ENCODE measurements around the gene SCARB1. TPM values are rescaled to one million over a fixed set of nuclear protein-coding genes. Genes with fewer than 3 reads are reported as not detected.

SCARB1 gene
- total and polyA plus RNA-seq, 2 of the 13 experiments (the other 11 are each of a cell fraction or from before 2014, with no cell fraction given): 63.4 to 160 TPM

- TF ChIP-seq, protein P1, sequence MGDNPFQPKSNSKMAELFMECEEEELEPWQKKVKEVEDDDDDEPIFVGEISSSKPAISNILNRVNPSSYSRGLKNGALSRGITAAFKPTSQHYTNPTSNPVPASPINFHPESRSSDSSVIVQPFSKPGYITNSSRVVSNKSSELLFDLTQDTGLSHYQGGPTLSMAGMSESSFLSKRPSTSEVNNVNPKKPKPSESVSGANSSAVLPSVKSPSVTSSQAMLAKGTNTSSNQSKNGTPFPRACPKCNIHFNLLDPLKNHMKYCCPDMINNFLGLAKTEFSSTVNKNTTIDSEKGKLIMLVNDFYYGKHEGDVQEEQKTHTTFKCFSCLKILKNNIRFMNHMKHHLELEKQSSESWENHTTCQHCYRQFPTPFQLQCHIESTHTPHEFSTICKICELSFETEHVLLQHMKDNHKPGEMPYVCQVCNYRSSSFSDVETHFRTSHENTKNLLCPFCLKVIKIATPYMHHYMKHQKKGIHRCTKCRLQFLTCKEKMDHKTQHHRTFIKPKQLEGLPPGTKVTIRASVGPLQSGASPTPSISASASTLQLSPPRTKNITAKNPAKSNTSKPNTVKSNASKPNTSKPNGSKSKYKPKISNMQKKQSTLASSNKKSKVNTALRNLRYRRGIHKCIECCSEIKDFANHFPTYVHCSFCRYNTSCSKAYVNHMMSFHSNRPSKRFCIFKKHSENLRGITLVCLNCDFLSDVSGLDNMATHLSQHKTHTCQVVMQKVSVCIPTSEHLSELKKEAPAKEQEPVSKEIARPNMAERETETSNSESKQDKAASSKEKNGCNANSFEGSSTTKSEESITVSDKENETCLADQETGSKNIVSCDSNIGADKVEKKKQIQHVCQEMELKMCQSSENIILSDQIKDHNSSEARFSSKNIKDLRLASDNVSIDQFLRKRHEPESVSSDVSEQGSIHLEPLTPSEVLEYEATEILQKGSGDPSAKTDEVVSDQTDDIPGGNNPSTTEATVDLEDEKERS (CRISPR knock-in tag; IDR thresholded peaks at IDR 0.05): no peak
- TF ChIP-seq BCL6 (CRISPR knock-in tag; IDR thresholded peaks at IDR 0.05): peak; percentile 75
- no peak for TF ChIP-seq FOXM1 (CRISPR knock-in tag; IDR thresholded peaks at IDR 0.05)
- no peak for TF ChIP-seq ZNF567 (CRISPR knock-in tag; IDR thresholded peaks at IDR 0.05; ENCODE audit: borderline replicate concordance)
- TF ChIP-seq TARDBP (CRISPR knock-in tag; IDR thresholded peaks at IDR 0.05): 0 out of 2 replicates have a peak, but pooled peaks have one; percentile 43
- TF ChIP-seq ZNF350 (CRISPR knock-in tag; IDR thresholded peaks at IDR 0.05; ENCODE audit: borderline replicate concordance, low read depth): no peak
- TF ChIP-seq RCOR2 (CRISPR knock-in tag; IDR thresholded peaks at IDR 0.05): no peak
- no peak for TF ChIP-seq ZNF460 (CRISPR knock-in tag; IDR thresholded peaks at IDR 0.05; ENCODE audit: borderline replicate concordance)
- no peak for TF ChIP-seq ZNF333 (CRISPR knock-in tag; IDR thresholded peaks at IDR 0.05; ENCODE audit: borderline replicate concordance)
- TF ChIP-seq NRL (CRISPR knock-in tag; IDR thresholded peaks at IDR 0.05; ENCODE audit: borderline replicate concordance): no peak
- no peak for TF ChIP-seq PHF20 (CRISPR knock-in tag; IDR thresholded peaks at IDR 0.05)
- TF ChIP-seq ZNF441 (CRISPR knock-in tag; IDR thresholded peaks at IDR 0.05; ENCODE audit: borderline replicate concordance): peak; percentile 68; the same call in 1 of the 2 replicates
- no peak for TF ChIP-seq ZFYVE20 (CRISPR knock-in tag; IDR thresholded peaks at IDR 0.05; ENCODE audit: borderline replicate concordance, low read depth)
- TF ChIP-seq ZNF577 (CRISPR knock-in tag; IDR thresholded peaks at IDR 0.05; ENCODE audit: borderline replicate concordance, low read depth): no peak
- TF ChIP-seq FOXK1 (CRISPR knock-in tag; IDR thresholded peaks at IDR 0.05; ENCODE audit: borderline replicate concordance, low read depth): peak; percentile 61; the same call in 1 of the 2 replicates
- no peak for TF ChIP-seq MEIS2 (CRISPR knock-in tag; IDR thresholded peaks at IDR 0.05)
- no peak for TF ChIP-seq BRD4 (CRISPR knock-in tag; IDR thresholded peaks at IDR 0.05)
- TF ChIP-seq TOE1 (CRISPR knock-in tag; IDR thresholded peaks at IDR 0.05): no peak
- no peak for TF ChIP-seq ZNF678 (CRISPR knock-in tag; IDR thresholded peaks at IDR 0.05)
- no peak for TF ChIP-seq MTF2 (CRISPR knock-in tag; IDR thresholded peaks at IDR 0.05; ENCODE audit: borderline replicate concordance)
- TF ChIP-seq HNF4A (CRISPR knock-in tag; IDR thresholded peaks at IDR 0.05): peak; percentile 41
- TF ChIP-seq KDM6A (CRISPR knock-in tag; IDR thresholded peaks at IDR 0.05; ENCODE audit: low read depth): no peak
- no peak for TF ChIP-seq HOXD1 (CRISPR knock-in tag; IDR thresholded peaks at IDR 0.05)
- TF ChIP-seq GATAD2A (CRISPR knock-in tag; IDR thresholded peaks at IDR 0.05): peak; percentile 55
- no peak for TF ChIP-seq ZGPAT (CRISPR knock-in tag; IDR thresholded peaks at IDR 0.05)
Measured at GRCh38 chr12:124855275-124855957, 8.2 kb downstream of the SCARB1 start (continued).
